Ammon's horn (tissue), 1 donor: ENCODE data around the gene ACOT7.
"Not testable (repeated sequence)": the region's sequence is repeated elsewhere in the genome, so short reads cannot be mapped to it uniquely, and the experiment has no call there.

Source experiments
- DNase-seq: peaks from one replicate; pipeline ENCODE4 v3.0.0-alpha.2; 2016; ENCODE audit warnings: low spot score

ACOT7 gene, protein sequence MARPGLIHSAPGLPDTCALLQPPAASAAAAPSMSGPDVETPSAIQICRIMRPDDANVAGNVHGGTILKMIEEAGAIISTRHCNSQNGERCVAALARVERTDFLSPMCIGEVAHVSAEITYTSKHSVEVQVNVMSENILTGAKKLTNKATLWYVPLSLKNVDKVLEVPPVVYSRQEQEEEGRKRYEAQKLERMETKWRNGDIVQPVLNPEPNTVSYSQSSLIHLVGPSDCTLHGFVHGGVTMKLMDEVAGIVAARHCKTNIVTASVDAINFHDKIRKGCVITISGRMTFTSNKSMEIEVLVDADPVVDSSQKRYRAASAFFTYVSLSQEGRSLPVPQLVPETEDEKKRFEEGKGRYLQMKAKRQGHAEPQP

DNA sequence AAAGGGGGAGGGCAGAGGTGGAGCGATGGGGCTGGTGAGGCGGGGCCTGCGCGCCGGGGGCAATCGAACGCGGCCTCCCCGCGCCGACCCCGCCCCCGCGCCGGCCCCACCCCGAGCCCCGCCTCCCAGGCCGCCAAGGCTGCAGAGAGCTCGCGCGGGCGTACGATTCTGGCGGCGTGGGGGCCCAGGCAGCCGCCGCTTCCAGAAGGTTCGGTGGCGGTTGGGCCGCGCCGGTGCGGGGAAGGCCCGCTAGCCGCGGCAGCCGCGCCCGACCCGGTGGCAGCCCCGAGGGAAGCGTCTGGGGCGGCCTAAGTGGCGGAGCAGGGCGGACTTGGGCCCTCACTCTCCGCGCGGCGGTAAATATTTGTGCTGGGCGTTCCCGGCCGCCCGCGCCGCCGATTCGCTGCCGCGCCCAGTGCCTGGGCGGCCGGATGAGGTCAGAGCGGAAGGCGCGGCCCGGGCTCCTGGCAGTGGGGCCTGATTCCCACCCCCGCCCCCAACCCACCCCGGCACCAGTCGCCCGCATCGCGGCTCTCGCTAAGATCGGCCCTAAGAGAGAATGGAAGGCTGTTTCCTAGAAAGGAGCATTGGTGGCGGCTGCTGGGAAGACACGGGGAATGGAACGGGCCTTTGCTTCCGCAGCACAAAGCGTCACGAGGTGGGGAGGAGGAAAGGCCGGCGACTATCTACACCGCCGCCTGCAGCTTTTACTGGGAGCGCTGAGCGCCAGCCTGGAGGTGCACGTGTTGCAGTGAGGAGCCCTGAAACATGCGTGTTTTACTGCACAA, at the start of gene ACOT7:
TSS of gene ACOT7 (minus strand) at position 368 of the 788 bp plus-strand sequence. CDS start 368 bp downstream, outside the sequence.
- DNase-seq = peak; percentile 95

DNA sequence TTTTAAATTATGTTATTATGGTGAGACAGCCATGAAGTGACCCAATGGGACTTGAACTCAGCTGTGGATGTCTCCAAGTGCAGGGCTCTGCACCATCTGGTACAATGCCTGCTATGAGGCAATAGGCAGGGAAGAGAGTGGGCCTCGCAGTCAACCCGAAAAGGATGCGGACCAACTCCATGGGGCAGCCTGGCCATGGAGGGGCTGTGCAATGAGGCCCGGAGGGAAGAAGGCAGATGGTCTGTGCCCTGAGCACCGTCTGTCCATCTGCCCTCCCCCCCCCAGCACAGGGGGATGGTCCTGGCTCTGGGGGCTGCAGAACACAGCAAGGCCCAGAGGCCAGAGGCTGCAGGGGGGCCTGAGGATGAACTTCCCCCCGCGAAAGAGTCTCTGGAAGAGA, 48.0 kb upstream of the ACOT7 start:
- no peak for DNase-seq

DNA sequence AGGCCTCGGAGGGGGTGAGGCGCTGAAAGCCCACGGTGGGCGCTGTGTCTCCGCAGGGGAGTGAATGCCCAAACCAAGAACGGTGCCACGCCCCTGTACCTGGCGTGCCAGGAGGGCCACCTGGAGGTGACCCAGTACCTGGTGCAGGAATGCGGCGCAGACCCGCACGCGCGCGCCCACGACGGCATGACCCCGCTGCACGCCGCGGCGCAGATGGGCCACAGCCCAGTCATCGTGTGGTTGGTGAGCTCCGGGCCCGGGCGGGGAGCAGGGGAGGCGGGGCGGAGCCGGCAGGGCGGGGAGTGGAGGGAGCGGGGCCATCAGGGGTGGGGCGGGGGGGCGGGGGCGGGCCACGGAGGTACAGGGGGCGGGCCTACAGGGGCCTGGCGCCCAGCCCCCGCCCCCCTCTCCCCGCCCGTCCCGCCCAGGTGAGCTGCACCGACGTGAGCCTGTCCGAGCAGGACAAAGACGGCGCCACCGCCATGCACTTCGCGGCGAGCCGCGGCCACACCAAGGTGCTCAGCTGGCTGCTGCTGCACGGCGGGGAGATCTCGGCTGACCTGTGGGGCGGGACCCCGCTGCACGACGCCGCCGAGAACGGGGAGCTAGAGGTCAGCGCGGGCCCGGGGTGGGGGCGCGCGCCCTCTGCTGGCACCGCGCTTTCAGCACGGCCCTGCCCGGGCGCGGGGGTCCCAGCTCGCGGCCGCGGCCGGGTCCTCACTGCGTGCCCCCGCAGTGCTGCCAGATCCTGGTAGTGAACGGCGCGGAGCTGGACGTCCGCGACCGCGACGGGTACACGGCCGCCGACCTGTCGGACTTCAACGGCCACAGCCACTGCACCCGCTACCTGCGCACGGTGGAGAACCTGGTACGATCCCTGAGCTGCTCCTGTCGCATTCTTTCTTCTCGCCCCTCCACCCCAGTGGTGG, 46.9 kb upstream of the ACOT7 start:
- DNase-seq = no peak

DNA sequence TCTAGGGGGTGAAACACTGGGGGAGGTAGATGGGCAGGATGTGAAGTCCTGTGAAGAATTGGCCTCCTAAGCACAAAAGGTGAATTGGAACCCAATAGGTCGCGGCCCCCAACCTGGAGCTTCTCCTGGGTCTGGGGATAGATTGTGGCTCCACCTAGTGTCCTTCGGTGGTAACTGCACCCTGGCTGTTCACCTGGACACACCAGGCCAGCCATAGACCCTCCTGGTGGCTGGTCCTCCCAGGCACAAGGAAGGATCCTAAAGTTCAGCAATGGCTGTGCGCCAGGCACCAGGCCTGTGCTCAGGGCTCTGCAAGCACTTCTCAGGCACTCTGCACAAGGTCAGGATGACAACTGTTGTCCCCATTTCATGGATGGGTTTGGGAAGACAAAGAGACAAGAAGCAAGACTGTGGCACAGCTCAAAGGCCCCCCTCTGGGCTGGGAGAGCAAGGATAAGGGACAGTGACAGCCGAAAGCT, 44.5 kb upstream of the ACOT7 start:
- DNase-seq = peak; percentile 57

DNA sequence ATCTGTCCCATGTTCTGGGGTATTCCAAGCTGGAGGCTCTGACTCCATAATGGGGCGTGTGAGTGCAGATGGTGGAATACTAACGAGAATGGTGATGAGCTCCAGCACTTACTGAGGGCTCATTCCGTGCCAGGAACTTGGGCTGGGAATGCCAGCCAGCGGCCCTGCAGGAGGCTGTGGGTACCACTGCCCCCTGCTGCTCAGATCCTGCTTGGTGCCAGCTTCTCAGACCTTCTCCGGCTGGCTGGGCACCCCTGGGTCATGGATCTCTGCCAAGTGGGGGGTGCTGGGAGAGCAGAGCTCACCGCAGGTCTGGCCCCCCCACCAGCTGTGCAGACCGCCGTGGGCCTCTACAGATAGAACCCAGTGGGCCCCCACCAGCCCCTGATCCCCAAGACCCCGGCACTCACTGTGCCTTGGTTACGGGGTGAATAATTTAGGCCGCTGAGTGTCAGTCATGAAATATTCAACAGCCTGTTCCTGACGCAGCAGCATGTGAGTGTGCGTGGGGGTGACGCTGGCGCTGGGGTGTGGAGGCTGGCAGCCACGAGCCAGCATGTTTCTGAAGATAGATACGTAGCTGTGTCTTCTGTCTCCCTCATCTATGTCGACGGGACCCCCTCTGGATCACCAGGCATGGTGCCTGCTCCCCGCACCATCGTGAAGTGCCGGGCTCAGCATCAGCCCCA, 43.6 kb upstream of the ACOT7 start:
- peak; percentile 69 for DNase-seq

DNA sequence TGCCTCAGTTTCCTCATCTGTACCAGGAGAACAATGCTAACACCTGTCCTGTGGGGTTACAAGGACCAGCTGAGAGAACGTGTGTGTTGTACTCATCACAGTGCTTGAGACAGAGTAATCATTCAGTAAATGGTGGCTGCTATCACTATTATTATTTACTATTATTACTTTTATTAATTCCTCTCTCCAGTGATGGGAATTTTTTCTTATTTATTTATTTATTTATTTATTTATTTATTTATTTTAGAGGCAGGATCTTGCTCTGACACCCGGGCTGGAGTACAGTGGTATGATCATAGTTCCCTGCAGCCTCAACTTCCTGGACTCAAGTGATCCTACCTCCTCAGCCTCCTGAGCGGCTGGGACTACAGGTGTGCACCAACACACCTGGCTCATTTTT, 42.7 kb upstream of the ACOT7 start:
- not testable (repeated sequence) for DNase-seq

DNA sequence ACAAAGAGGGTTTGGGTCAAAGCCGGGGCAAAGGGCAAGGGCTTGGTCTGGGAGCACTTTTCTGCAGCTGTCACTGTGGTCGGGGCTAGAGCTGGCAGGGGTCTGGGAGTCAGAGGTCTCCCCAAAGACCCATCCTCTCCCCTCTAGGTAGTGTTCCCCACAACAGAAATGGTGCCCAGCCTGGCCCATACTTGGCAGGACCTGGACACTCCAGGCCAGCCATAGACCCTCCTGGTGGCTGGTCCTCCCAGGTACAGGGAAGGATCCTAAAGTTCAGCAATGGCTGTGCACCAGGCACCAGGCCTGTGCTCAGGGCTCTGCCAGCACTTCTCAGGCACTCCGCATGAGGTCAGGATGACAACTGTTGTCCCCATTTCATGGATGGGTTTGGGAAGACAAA, 42.0 kb upstream of the ACOT7 start:
- DNase-seq = no peak

DNA sequence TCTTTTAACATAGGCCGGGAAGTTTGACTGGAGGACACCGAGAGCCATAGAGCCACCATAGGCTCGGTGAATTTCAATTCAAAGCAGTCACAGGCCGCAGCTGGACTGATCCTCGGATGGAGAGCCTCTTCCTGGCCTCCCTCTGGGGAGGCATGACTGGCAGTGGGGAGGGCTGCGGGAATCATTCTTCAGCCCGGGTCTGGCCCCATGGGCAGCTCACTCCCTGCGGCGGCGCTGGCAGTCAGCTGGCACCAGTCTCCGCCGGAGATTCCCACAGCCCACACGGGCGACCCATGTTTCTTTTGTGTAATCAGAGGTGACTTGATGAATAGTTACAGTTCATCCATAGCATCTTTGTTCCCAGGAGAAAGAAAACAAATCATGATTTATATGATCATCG, 41.6 kb upstream of the ACOT7 start:
- DNase-seq = no peak

DNA sequence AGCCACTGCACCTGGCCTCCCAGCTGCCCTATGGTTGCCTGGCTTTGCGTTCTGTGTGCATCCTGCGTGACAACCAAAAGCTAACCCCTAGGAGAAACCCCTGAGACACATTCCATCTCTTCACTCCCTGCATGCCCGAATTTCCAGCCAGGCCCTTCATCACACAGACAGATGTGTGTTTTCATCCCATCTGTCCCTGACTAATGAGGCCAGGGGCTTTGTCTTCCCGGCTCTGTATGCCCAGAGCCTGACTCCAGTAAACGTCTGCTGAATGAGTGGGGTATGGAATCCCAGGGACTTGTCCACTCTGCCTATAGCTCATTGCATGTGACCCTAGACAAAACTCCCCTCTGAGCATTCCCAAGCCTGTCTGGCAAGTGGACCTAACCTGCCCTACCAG, 40.6 kb upstream of the ACOT7 start:
- no peak for DNase-seq

DNA sequence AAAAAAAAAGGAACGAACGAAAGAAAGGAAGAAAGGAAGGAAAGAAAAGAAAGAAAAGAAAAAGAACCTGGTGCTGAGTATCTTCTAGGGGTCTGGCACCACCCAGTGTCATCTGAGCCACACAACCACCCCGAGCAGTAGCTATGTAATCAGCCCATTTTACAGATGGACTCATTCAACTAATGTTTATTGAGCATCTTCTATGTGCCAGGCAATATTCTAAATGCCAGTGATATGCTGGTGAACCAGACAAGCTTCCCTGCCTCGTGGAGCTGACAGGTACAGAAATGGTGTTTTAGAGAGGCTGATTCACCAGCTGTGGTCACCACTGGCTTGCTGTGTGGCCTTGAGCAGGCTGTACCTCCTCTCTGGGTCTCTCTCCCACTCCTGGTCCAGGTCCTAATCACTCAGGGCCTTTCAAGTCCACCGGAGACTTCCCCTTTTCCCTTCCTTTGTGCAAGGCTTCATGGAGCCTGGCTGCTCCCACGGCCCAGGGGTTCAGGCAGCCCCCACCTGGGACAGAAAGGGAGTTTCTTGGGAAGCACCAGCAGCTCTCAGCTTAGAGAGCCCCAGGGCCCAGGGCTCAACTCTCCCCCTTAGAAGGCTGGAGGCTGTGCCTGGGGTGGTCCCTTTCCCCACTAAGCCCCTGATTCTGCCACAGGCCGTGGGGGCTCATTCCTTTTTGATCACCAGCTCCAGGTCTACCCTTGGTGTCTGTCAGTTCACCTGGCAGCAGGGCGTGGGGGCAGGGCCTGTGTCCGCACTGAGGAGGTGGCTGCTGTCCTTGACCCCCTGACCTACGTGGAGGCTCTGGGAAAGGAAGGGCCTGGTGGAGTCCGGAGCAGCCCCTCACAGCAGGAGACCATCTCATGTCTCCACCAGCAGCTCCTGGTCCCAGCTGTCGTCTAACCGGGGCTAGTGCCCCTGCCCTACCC, 38.3 kb upstream of the ACOT7 start:
- not testable (repeated sequence) for DNase-seq

DNA sequence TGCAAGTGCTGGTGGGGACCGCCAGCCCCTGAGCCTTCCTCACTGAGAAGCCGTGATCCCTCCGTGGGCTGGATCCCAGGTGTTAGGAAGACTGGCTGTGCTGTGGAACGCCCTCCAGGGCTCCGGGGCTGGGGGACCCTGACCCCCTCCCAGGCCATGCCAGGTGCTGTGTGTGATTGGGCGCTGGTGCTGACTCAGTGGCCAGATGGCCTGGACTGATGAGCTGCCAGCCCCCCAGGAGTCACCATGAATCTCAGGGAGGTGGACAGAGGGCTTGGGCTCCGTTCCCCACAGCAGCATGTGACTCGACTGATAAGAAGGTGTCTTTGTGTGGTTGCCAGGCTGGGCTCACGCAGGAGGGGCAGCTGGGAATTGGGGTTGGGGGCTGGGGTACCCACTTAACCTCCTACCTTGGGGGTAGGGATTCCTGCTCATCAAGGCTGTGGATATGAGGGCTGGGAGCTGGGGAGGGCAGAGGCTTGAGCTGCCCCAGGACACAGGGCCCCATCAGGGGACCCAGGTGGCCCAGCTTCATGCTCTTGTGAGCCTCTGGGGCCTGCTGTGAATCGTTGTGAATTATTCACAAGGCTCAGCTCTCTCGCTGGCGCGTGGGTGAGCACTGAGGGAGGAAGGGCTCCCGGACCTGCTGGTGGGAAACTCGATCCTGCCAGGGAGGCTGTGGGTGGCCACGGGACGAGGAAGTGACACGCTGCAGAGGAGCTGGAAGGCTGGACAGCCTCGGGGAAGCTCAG, 36.3 kb upstream of the ACOT7 start:
- peak; percentile 31 for DNase-seq

DNA sequence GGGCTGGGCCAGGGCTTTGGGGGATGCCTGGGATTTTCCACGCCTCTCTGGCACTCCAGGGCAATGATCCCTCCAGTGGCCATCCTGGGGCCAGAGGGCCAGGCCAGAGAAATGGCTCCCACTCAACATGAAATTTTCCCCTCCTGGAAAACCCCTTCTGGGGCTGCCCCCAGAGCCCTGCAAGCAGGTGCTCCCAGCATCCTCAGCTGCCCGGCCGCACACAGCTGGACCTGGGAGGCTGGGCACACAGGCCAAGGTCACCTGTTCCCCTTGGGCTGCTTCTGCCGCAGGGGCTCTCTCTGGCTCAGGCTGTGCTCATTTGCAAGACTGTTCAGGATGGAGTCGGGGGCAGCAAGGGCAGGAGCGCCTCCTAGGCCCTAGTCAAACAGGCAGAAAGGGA, 34.9 kb upstream of the ACOT7 start:
- not testable (repeated sequence) for DNase-seq

DNA sequence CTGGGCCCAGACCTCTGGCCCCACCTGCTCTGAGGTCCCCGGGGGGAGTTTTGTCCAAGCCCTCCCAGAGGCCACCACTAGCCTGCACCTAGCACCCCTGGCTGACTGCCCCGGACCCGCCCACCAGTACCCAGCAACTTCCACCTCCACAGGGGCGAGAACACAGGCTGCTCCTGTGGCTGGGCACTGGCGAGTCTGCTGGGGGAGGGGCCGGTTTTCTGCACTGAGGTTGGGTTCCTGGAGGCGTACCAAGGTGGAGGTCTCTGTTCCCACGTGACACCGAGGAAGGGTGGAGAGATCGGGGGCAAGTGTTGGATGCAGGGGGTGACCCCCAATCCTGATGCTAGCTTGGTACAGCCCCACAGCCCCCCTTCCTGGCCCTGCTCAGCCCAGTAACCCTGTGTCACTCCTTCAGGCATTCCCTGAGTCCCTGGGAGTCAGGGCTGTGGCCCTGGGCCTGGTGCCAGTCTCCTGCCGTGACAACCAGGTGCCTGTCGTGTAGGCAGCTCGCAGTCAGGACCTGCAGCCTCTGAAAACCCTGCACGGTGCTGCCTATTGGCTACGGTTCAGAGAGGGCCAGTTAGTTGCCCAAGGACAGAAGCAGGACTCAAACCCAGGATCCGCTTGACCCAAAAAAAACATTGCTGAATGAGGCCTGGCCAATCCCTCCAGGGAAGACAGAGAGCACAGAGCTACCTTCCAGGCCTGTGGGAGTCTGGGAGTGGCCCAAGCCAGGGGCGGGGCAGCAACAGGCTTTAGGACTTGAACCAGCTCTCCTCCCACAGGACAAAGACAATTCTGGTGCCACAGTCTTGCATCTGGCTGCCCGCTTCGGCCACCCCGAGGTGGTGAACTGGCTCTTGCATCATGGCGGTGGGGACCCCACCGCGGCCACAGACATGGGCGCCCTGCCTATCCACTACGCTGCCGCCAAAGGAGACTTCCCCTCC, 34.1 kb upstream of the ACOT7 start:
- DNase-seq = no peak

DNA sequence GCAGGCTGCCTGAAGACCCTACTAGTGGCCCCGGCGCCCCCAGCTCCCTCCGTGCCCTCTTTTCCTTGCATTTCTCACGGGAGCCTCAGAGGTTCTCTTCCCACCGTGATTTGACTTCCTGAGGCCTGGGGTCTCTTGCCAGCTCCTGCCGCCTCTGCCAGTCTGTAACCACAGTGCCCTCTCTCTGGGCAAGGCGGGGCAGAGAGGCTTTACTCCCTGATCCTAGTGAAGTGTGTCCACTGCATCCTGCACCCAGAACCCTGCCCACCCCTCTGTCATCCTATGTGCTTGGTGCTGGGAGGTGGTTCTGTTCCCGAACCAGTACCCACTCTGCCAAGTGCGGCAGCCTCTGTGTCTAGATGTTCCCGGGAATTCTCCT, 33.4 kb upstream of the ACOT7 start:
- no peak for DNase-seq

DNA sequence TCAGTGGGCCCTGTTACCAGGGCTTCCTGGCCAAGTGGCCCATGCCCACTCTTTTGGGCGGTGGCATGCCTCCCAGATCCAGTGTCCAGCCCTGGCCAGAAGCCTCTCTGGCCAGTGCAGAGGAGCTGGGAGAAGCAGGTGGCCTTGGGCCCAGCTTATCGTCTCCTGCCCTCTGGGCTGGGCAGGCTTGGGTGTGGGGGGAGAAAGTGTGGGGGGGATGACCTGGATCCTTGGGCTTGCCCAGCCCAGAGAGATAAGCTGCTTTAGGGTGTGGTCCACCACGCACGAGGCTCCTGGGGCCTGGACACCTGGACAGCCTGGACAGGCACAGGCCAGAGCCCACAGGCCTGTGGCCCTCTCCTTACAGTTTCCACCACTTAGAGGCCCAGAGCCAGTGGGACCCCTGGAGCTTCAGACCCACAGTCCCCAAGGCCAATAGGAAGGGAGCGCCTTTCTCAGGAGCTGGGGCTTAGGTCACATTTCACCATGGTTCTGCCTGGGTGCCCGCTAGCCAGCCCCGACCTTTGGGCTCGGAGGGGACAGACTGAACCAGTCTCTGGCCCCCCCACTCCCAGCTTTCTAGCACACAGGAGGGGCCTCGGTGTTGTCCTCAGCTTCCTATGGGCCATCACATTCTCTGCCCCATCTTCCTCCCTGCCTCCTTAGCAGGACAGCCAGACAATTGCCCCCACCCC, 32.9 kb upstream of the ACOT7 start:
- no peak for DNase-seq

DNA sequence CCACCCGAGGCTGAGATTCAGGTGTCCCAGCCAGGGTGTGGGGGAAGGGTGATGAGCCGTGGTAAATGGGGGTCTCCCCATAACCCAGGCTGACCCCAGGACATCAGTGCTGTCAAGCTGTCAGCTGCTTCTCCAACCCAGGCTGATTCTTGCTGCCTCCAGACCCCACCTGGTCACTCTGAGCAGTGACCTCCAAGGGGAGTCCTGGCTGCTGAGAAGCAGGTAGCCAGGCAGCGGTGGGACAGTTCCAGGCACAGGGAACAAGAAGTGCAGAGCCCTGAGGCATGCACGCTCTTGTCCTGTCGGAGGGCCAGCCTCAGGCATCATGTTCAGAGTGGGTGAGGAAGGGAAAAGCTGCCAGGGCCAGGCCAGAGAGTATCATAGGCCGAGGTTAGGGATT, 32.1 kb upstream of the ACOT7 start:
- DNase-seq = no peak

DNA sequence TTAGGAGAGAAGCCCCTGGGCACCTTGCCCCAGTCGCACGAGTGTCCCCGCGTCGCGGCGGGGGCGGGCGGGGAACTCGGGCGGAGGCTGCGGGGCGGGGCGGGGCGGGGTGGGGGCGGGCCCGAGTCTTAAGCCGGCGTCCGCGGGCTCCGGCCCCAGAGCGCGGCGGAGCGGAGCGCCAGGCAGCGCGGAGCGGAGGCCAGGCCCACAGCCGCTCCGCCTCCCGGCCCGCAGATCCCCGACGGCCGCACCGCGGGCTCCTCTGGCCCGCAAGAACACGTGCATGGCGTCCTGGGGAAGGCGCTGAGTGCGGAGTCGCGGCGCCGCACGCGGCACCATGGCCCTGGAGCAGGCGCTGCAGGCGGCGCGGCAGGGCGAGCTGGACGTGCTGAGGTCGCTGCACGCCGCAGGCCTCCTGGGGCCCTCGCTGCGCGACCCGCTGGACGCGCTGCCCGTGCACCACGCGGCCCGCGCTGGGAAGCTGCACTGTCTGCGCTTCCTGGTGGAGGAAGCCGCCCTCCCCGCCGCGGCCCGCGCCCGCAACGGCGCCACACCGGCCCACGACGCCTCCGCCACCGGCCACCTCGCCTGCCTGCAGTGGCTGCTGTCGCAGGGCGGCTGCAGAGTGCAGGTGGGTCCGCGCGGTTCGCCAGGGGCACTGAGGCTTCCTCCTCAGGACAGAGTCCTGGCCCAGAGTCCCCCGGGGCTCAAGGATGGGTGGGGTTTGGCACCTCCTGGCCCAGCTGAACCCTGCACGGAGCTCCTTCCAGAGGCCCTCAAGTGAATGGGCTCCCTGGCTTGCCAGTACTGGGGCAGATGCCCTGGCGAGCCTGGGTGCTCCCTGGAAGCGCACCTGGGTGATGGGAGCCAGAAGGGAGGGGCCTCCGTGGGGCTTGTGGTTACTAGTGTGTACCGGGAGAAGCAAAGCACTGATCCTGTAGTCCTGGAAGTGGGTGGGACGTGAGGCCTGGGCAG, 31.3 kb upstream of the ACOT7 start, which contains the start of gene ESPN:
TSS of gene ESPN (plus strand) at position 158 of the 975 bp plus-strand sequence. CDS start at position 338, 180 bp downstream.
- no peak for DNase-seq
